GM10248 (cell line): ENCODE data around the gene ABCF3.

ENCODE experiments used
- CTCF ChIA-PET: fragments of 300-600 bp; sonication (Branson Sonifier 250); formaldehyde crosslinking; extraction: SDS; loops from one replicate; lab custom pipeline; 2021; ENCODE audit warnings: antibody characterized with exemption; lab: Yijun Ruan, JAX
- POLR2A ChIA-PET: fragments of 350-650 bp; sonication (Branson Sonifier 250); formaldehyde crosslinking; extraction: SDS; loops from one replicate; lab custom pipeline; 2020; ENCODE audit warnings: antibody characterized with exemption; lab: Yijun Ruan, JAX
- DNase-seq: peaks from one replicate; pipeline ENCODE4 v3.0.0; 2012; ENCODE audit errors: extremely low spot score
- TF ChIP-seq, protein P1 (sequence below): IDR thresholded peaks from 2 replicates; pipeline ENCODE4 v1.5.1; 2012; ENCODE audit warnings: mild to moderate bottlenecking, low read depth; ENCODE audit errors: extremely low read depth, missing control alignments, control extremely low read depth

The ABCF3 gene

DNA sequence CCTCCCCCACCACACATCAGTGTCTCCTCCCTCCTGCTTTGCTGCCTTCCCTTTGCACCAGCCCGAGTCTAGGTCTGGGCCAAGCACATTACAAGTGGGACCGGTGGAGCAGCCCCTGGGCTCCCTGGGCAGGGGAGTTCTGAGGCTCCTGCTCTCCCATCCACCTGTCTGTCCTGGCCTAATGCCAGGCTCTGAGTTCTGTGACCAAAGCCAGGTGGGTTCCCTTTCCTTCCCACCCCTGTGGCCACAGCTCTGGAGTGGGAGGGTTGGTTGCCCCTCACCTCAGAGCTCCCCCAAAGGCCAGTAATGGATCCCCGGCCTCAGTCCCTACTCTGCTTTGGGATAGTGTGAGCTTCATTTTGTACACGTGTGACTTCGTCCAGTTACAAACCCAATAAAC is 2.3 kb upstream of the ABCF3 start:
- ChIA-PET CTCF (interaction anchor here (0.9 to 2.1 kb wide), 7 partner anchors 23 to 330 kb away, joined by 3 to 10 read pairs (median 4); partner anchors contain the start of gene EEF1AKMT4), POLR2A (no interaction called here)
- TF ChIP-seq, protein P1, sequence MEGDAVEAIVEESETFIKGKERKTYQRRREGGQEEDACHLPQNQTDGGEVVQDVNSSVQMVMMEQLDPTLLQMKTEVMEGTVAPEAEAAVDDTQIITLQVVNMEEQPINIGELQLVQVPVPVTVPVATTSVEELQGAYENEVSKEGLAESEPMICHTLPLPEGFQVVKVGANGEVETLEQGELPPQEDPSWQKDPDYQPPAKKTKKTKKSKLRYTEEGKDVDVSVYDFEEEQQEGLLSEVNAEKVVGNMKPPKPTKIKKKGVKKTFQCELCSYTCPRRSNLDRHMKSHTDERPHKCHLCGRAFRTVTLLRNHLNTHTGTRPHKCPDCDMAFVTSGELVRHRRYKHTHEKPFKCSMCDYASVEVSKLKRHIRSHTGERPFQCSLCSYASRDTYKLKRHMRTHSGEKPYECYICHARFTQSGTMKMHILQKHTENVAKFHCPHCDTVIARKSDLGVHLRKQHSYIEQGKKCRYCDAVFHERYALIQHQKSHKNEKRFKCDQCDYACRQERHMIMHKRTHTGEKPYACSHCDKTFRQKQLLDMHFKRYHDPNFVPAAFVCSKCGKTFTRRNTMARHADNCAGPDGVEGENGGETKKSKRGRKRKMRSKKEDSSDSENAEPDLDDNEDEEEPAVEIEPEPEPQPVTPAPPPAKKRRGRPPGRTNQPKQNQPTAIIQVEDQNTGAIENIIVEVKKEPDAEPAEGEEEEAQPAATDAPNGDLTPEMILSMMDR = no peak
- no peak for DNase-seq

- no peak for DNase-seq
- ChIA-PET POLR2A (no interaction called here), CTCF (interaction anchor here (0.9 to 2.1 kb wide), 8 partner anchors 14 to 329 kb away, joined by 3 to 10 read pairs (median 4); partner anchors contain the start of gene EEF1AKMT4)
- TF ChIP-seq, protein P1 = no peak
These were observed 1.3 kb upstream of the ABCF3 start for GRCh38 chr3:184184546-184185230.

GRCh38 chr3:184185461-184186183 is 377 bp upstream of the ABCF3 start:
- ChIA-PET CTCF (interaction anchor here (1.0 to 1.9 kb wide), 4 partner anchors 8 to 290 kb away, joined by 4 to 13 read pairs (median 5); no protein-coding TSS in a partner anchor), POLR2A (interaction anchor here (0.9 to 1.0 kb wide), 3 partner anchors 9 to 13 kb away, joined by 3 to 7 read pairs (median 3); partner anchors contain the start of gene AP2M1)
- DNase-seq = peak; percentile 100
- TF ChIP-seq, protein P1 = no peak

DNA sequence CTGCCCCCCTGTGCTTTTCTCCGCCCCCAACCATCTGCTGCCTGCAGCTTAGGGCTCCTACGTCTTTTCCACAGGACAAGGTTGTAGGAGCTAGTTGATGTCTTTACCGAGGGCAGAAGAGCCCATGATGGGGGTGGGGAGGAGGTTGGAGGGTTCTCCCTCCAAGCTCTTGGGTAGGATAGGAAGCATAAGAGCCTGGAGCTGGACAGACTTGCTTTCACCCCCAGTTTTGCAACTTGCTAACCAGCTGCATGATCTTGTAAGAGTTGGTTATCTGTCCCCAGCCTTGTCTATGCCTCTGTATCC is 856 bp downstream of the ABCF3 start:
- TF ChIP-seq, protein P1 = no peak
- DNase-seq = no peak
- ChIA-PET POLR2A (interaction anchor here (0.5 kb wide), 1 partner anchor 11 kb away, joined by 3 read pairs; no protein-coding TSS in a partner anchor), CTCF (interaction anchor here (1.1 to 1.9 kb wide), 4 partner anchors 12 to 106 kb away, joined by 3 to 13 read pairs (median 4); no protein-coding TSS in a partner anchor)

- ChIA-PET CTCF (no interaction called here), POLR2A (no interaction called here)
- TF ChIP-seq, protein P1 = no peak
- DNase-seq = no peak
These were observed 2.1 kb downstream of the ABCF3 start for GRCh38 chr3:184188080-184188479.

DNA sequence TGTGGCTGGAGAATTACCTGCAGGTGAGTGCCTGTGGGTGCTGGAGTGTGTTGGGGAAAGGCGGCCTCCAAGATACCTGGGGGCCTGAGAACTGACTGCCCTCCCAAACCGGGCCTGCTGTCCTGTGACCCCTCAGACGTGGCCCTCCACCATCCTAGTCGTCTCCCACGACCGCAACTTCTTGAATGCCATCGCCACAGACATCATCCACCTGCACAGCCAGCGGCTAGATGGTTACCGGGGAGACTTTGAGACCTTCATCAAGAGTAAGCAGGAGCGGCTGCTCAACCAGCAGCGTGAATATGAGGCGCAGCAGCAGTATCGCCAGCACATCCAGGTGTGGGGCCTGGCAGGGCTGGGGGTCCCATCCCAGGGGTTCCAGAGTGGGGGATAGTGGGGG is 3.4 kb downstream of the ABCF3 start:
- no peak for DNase-seq
- POLR2A ChIA-PET = no interaction called here
- CTCF ChIA-PET = no interaction called here
- TF ChIP-seq, protein P1 = no peak
